ENCODE measurements around the gene PIP5K1B. TPM values are rescaled to one million over a fixed set of nuclear protein-coding genes. Genes with fewer than 3 reads are reported as not detected.

The PIP5K1B gene
- total and polyA plus RNA-seq, 2 experiments from 2014 or later = 1.3 to 2.8 TPM

- Mint-ChIP-seq H3K4me3 (no peak overlapping the region), H3K9me3 (no peaks in the 10 kb centered on the region), H3K27me3 (ENCODE audit: insufficient read depth, low read depth, poor library complexity) (no peaks in the 10 kb centered on the region), H3K36me3 (ENCODE audit: low read depth) (no peaks in the 10 kb centered on the region), H3K27ac (no peak overlapping the region), H3K4me1 (peaks cover 17% of the 10 kb centered on the region)
- TF ChIP-seq NANOG (IDR thresholded peaks at IDR 0.05; ENCODE audit: borderline replicate concordance) = no peak
- no peak for TF ChIP-seq ZNF331 (CRISPR knock-in tag; IDR thresholded peaks at IDR 0.05; ENCODE audit: low read depth)
- TF ChIP-seq CREB1 (CRISPR knock-in tag; IDR thresholded peaks at IDR 0.05; ENCODE audit: low read depth) = no peak
- TF ChIP-seq JUNB (IDR thresholded peaks at IDR 0.05; ENCODE audit: unreplicated experiment) = no peak
- TF ChIP-seq POLR2AphosphoS5 (IDR thresholded peaks at IDR 0.05; ENCODE audit: low read depth) = no peak
- TF ChIP-seq ETS1 (IDR thresholded peaks at IDR 0.05) = no peak
- no peak for TF ChIP-seq EZH2 (IDR thresholded peaks at IDR 0.05; ENCODE audit: low read depth, unreplicated experiment)
- Histone ChIP-seq H4K20me1 (replicated peaks; ENCODE audit: insufficient read depth) (no peaks in the 10 kb centered on the region), H3F3A (replicated peaks; ENCODE audit: low read depth) (no peaks in the 10 kb centered on the region), H2AFZ (no peak overlapping the region), H3K4me3 (no peak overlapping the region), H3K36me3 (ENCODE audit: insufficient read depth) (no peaks in the 10 kb centered on the region), H3K79me2 (replicated peaks; ENCODE audit: insufficient read depth) (no peaks in the 10 kb centered on the region), H3K4me2 (no peak overlapping the region), H3K27ac (ENCODE audit: low read depth) (no peak overlapping the region), H3K9me2 (ENCODE audit: insufficient read depth) (no peaks in the 10 kb centered on the region), H3K27me3 (ENCODE audit: insufficient read depth) (no peaks in the 10 kb centered on the region), H3K4me1 (ENCODE audit: insufficient read depth) (peaks cover 5% of the 10 kb centered on the region)
- ATAC-seq (no peak), DNase-seq (ENCODE audit: low spot score) (no peak)
Observed at GRCh38 chr9:69003051-69003450, 298.0 kb downstream of the PIP5K1B start.

GRCh38 chr9:69004836-69005235 lies 299.8 kb downstream of the PIP5K1B start:
- ATAC-seq (no peak), DNase-seq (ENCODE audit: low spot score) (no peak)
- Mint-ChIP-seq H3K4me3 (no peak overlapping the region), H3K36me3 (ENCODE audit: low read depth) (no peaks in the 10 kb centered on the region), H3K27ac (no peak overlapping the region), H3K27me3 (ENCODE audit: insufficient read depth, low read depth, poor library complexity) (no peaks in the 10 kb centered on the region), H3K4me1 (no peaks in the 10 kb centered on the region), H3K9me3 (no peaks in the 10 kb centered on the region)
- H3K4me3 ChIP-seq = no peak overlapping the region
- H3K4me2 ChIP-seq = no peak overlapping the region
- H3K27ac ChIP-seq (ENCODE audit: low read depth) = no peak overlapping the region
- H3F3A ChIP-seq (replicated peaks; ENCODE audit: low read depth) = no peaks in the 10 kb centered on the region
- H3K79me2 ChIP-seq (replicated peaks; ENCODE audit: insufficient read depth) = no peaks in the 10 kb centered on the region
- no peak overlapping the region for H2AFZ ChIP-seq
- no peaks in the 10 kb centered on the region for H3K9me2 ChIP-seq (ENCODE audit: insufficient read depth)
- no peaks in the 10 kb centered on the region for H3K4me1 ChIP-seq (ENCODE audit: insufficient read depth)
- no peaks in the 10 kb centered on the region for H3K36me3 ChIP-seq (ENCODE audit: insufficient read depth)
- no peaks in the 10 kb centered on the region for H3K27me3 ChIP-seq (ENCODE audit: insufficient read depth)
- H4K20me1 ChIP-seq (replicated peaks; ENCODE audit: insufficient read depth) = no peaks in the 10 kb centered on the region
- TF ChIP-seq REST (IDR thresholded peaks at IDR 0.05; ENCODE audit: unreplicated experiment) (no peak), ETS1 (IDR thresholded peaks at IDR 0.05) (no peak), ZNF462 (CRISPR knock-in tag; IDR thresholded peaks at IDR 0.05) (no peak), ZNF114 (CRISPR knock-in tag; IDR thresholded peaks at IDR 0.05) (no peak), STAT1 (IDR thresholded peaks at IDR 0.05; ENCODE audit: unreplicated experiment) (no peak), JUNB (IDR thresholded peaks at IDR 0.05; ENCODE audit: unreplicated experiment) (no peak), POLR2AphosphoS5 (IDR thresholded peaks at IDR 0.05; ENCODE audit: low read depth) (no peak)

Measured in GM23338 (cell line).